Dedifferentiated amniotic fluid mesenchymal stem cell (primary cell): ENCODE measurements around the gene PCDHGA4.
A peak's percentile ranks its signal among the peaks of the same experiment; 100 is the strongest.
"Not testable (repeated sequence)": the region's sequence is repeated elsewhere in the genome, so short reads cannot be mapped to it uniquely, and the experiment has no call there.

ENCODE experiments used
- DNase-seq: peaks from one replicate; pipeline ENCODE4 v3.0.0-alpha.2; 2016; ENCODE audit errors: extremely low spot score

Gene PCDHGA4

DNA sequence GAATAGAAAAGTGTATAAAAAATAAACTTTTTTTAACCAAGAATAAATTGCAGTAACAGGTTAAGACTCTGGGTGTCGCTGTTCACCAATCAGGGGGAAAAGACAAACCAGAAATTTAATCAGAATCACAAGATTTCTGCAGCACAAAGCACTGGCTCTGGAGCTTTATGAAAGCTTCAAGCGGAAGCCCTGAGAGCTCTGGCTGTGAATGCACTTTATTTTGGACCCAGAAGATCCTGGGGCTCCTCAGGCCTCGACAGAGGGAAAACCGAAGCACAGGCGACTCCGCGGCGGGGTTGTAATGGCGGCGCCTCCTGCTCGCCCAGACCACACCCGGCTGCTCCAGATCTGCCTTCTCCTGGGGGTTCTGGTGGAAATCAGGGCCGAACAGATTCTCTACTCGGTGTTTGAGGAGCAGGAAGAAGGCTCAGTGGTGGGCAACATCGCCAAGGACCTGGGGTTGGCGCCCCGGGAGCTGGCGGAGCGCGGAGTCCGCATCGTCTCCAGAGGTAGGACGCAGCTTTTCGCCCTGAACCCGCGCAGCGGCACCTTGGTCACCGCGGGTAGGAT is at the start of gene PCDHGA4:
Gene PCDHGA4 (plus strand): TSS at position 122 of the 570 bp plus-strand sequence. CDS start 87 bp downstream, at position 209.
- no peak for DNase-seq

DNA sequence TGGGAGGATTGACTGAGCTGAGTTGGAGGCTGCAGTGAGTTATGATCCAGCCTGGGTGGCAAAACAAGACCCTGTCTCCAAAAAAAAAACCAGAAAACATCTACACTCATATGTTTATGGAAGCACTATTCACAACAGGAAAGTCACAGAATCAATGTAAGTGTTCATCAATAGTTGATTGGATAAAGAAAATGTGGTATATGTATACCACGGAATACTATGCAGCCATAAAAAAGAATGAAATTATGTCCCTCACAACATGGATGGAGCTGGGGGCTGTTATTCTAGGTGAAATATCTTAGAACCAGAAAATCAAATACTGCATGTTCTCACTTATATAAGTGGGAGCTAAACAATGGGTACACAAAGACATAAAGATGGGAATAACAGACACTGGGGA is 48.2 kb upstream of the PCDHGA4 start:
- DNase-seq, result no peak

DNA sequence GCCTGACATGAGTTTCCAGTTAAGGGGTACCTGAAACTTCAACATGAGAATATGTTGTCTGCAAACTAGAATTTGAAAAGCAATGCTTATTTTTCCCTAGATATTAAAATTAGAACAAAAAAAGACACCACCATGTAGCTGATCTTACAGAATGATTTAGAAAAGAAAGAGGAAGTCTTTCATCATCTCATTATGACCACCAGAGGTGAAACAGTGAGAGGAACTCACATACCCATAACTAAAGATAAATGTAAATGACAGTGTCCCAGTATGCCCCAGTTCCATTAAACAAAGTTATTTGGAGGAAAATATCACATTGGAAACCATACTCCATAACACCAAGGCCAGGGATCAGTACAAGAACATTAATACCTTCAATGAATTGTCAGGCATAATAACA is 41.1 kb upstream of the PCDHGA4 start:
- DNase-seq, result no peak

DNA sequence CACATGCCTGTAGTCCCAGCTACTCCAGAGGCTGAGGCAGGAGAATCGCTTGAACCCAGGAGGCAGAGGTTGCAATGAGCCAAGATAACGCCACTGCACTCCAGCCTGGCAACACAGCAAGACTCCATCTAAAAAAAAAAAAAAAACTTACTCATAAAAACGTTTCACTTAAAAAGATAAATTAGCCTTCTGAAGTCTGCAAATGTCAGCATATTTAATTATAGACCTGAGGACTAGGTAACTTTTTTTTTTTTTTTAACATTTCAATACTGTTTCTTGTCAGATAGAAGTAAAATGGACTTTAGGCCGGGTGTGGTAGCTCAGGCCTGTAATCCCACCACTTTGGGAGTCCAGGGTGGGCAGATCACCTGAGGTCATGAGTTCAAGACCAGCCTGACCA is 37.9 kb upstream of the PCDHGA4 start:
- DNase-seq, result not testable (repeated sequence)

- DNase-seq, result no peak
Measured at GRCh38 chr5:141319202-141319601, 35.6 kb upstream of the PCDHGA4 start.

- no peak for DNase-seq
Measured at GRCh38 chr5:141319699-141320098, 35.1 kb upstream of the PCDHGA4 start.

DNA sequence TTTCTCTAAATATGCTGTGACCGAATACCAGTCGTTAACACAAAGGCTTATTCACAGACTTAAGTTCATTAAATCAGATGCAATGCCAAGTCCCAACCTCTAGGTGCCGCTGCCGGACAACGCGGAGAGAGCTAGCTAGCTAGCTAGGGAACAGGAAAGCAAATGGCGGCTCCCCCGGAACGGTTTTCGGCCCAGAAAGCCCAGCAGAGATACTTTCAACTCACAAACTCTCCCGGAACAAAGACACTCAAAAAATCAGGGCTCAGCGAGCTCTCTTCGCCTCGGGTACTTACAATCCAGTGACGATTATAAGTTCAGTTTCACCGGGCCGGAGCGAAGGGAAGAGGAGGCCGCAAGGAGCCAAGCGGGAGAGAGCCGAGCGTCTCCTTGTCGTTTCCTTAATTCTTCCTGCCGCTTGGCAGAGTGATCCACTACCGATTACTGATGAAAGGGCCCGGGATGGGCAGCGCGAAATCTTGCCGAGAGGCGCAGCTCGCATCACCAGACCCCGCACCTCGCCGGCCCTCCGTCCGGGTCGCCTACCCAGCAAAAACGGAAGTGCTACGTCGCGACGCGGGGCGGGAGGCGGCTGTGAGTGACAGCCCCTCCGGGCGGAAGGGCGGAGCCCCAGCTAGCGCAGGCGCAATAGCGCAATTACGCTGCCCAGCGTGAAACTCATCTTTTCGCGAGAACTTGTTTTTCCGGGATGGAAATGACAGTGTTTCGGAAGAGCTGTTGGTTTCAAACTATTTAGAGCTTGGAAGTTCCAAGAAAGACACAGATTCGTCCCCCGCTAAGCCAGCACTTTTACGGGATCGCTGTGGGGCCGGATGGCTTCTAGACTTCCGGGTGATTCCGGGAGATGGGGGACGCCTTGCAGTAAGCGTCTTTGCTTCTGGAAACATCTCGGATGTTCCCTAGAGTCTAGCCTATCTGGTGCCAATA is 34.3 kb upstream of the PCDHGA4 start, which contains the start of gene TAF7:
Gene TAF7 (minus strand): TSS at position 560 of the 945 bp plus-strand sequence. CDS start 740 bp downstream, outside the sequence.
- DNase-seq, result peak; percentile 97

DNA sequence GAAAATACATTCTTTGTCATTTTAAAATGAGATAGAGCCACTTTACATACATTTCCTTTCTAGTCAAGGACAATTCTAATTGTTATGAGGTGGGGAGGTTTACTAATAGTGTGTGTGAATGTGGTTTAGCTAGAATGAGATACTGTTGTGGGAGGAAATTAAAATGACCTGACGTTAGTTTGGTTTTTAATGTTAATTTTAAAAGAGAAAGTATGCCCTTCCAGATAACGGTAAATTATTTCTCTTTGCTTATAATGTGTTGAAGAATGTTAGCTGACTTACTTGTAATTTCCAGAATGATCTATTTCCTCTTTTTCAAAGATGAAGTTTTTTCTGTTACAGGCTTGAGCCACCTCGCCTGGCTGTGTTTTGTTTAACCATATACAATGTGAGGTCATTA is 32.6 kb upstream of the PCDHGA4 start:
- DNase-seq, result no peak

- peak; percentile 82 for DNase-seq
Measured at GRCh38 chr5:141326088-141326854, 28.6 kb upstream of the PCDHGA4 start.

GRCh38 chr5:141328231-141328630 is 26.6 kb upstream of the PCDHGA4 start:
- no peak for DNase-seq

DNA sequence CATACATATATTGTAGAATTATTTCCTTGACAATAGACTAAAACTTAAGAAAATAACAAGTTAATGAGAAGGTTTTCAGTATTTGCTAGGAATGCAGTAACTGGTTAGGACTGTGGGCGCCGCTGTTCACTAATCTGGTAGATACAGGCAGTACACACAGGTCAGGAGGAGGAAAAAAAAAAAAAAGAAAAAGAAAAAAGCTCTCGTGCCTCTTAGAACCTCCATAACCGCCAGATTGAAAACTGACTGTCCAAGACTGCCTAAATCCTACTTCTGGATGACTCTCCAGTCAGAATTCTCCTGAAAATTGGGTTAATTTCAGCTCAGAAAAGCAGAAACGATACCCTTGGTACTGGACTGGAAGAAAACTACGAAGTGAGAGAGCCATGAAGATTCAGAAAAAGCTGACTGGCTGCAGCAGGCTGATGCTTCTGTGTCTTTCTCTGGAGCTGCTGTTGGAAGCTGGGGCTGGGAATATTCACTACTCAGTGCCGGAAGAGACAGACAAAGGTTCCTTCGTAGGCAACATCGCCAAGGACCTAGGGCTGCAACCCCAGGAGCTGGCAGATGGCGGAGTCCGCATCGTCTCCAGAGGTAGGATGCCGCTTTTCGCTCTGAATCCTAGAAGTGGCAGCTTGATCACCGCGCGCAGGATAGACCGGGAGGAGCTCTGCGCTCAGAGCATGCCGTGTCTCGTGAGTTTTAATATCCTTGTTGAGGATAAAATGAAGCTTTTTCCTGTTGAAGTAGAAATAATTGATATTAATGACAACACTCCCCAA is 24.3 kb upstream of the PCDHGA4 start, which contains the start of gene PCDHGA1:
Gene PCDHGA1 (plus strand): TSS at position 216 of the 782 bp plus-strand sequence.
- peak; percentile 31 for DNase-seq

- DNase-seq, result not testable (repeated sequence)
Measured at GRCh38 chr5:141332571-141332970, 22.2 kb upstream of the PCDHGA4 start.

- DNase-seq, result no peak
Measured at GRCh38 chr5:141338538-141339306, 16.1 kb upstream of the PCDHGA4 start, which contains the start of gene PCDHGA2. TSS of gene PCDHGA2 (plus strand) at chr5:141338760.

DNA sequence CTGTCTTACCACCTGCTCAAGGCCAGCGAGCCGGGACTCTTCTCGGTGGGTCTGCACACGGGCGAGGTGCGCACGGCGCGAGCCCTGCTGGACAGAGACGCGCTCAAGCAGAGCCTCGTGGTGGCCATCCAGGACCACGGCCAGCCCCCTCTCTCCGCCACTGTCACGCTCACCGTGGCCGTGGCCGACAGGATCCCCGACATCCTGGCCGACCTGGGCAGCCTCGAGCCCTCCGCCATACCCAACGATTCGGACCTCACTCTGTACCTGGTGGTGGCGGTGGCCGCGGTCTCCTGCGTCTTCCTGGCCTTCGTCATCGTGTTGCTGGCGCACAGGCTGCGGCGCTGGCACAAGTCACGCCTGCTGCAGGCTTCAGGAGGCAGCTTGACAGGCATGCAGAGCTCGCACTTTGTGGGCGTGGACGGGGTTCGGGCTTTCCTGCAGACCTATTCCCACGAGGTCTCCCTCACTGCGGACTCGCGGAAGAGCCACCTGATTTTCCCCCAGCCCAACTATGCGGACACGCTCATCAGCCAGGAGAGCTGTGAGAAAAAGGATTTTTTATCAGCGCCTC is 14.0 kb upstream of the PCDHGA4 start:
- not testable (repeated sequence) for DNase-seq

GRCh38 chr5:141342773-141343172 is 12.0 kb upstream of the PCDHGA4 start:
- no peak for DNase-seq

DNA sequence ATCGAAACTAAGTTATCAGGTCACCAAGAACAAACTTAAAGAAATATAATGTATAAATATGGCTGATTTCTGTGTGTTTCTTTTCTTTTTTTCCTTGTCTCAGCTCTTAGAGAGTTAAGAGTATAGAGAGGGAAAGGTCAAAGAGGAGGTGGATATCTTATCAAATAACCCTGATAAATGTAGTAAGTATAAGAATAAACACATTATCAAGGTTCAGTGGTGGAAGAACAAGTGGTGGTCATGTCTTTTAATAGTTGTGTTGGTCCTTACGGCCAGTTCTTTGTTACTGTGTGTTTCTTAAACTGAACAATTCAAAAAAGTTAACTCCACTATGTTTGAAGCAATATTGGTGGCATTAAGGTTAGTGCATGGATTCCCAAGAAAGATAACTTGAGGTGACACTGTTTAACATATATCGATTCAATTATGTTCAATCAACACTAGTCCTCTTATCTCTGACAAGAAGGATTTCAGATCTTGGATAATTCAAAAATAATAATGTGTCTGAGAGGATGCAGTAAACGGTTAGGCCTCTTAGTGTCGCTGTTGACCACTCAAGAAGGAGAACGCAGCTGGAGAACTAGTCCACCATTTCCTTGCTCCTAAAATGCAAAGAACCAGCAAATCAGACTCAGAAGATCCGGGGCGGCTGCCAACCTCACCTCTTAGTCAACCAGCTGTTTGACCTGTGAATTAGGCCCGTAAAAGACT is 11.4 kb upstream of the PCDHGA4 start, which contains the start of gene PCDHGA3:
Gene PCDHGA3 (plus strand): TSS at position 588 of the 711 bp plus-strand sequence. CDS start 205 bp downstream, outside the sequence.
- no peak for DNase-seq

GRCh38 chr5:141343953-141344463 is 10.8 kb upstream of the PCDHGA4 start:
- no peak for DNase-seq

- DNase-seq, result no peak
Measured at GRCh38 chr5:141345327-141345726, 9.5 kb upstream of the PCDHGA4 start.

DNA sequence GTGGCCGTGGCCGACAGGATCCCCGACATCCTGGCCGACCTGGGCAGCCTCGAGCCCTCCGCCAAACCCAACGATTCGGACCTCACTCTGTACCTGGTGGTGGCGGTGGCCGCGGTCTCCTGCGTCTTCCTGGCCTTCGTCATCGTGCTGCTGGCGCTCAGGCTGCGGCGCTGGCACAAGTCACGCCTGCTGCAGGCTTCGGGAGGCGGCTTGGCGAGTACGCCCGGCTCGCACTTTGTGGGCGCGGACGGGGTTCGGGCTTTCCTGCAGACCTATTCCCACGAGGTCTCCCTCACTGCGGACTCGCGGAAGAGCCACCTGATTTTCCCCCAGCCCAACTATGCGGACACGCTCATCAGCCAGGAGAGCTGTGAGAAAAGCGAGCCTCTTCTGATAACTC is 8.8 kb upstream of the PCDHGA4 start:
- DNase-seq, result not testable (repeated sequence)
